Stimulated activated CD4-positive, alpha-beta T cell treated with anti-CD3 and anti-CD28 coated beads, Interleukin-15, amount 100 ng/mL, for 1 hour (primary cell): Measurements from ENCODE around the gene SPIN1.

Source experiments
- DNase-seq, 2 donors: peaks; one replicate each; pipeline ENCODE4 v3.0.0-alpha.2; 2020; ENCODE audit warnings: low read depth in 1 of 2, low spot score in 1 of 2

The SPIN1 gene

GRCh38 chr9:88387552-88388202 lies 567 bp upstream of the SPIN1 start:
- DNase-seq, result peak in 1 of 2 donors; percentile 15

DNA sequence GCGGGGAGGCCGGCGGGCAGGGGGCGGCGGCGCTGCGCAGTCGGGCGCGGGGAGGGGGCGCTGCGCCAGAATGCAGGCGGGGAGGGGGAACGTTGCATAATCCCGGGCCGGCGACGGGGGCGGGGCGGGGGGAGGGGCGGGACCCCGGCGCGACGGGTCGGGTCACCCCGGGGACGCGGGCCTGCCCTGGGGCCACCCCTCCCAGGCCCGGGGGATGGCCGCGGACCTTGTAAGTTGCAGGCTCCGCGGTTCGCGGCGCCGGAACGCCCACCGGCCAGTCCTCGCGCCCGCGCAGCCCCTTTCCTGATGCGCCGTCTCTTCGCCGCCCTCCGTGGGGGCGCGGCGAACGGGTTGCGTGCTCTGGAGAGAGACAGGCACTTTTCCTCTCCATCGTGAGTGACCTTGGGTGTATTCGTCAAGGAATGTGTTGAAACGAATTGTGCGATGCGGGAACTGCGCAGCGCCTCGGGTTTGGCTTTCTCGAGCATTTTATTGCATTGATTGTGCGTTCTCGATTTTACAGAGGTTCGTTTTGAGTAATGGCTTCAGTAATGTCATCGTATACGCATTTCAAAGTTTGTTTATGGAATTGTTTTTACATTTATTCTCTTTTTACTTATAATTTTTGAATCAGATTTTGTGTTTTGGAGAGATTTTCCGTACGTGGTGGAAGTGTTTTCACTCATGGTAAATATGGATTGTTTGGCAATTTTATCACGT lies 802 bp downstream of the SPIN1 start:
- DNase-seq, result peak in 1 of 2 donors; percentile 6

- DNase-seq, result no peak
Observed at GRCh38 chr9:88390371-88390990, 2.2 kb downstream of the SPIN1 start.

GRCh38 chr9:88391236-88391635 lies 3.0 kb downstream of the SPIN1 start:
- no peak for DNase-seq

DNA sequence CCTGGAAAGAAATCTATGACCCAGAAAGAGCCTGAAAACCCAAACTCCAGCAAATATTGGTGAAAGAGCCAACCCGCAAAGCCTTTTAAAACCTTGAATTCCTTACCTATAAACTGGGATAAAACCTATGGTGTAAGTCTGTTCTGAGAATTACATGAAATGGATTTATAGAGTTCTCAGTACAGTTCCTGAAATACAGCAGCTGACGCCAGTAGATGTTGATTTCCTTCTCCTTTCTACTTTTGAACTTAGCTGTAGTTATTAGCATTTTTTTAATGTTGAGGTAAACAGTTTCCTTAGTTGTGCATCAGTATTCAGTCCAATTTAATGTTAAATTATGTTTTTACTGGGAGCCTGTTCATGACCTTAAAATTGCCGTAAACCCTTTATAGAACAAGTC lies 3.7 kb downstream of the SPIN1 start:
- no peak for DNase-seq

DNA sequence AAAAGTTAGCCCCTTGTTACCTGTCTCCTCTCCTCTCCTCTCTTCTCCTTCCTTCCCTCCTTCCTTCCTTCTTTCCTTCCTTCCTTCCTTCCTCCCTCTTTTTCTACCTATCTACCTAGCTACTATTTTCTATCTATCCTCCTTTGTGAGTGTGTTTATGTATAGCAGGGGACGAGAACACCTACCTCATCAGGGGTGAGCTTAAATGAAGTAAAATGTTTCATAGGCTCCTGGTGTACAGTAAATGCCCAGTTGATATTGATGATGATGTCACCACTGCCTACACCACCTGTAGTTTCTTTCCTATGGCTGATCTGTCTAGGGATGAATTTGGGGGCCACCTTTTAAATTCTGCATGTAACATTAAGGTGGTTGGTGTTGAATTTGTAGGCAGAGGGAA lies 4.3 kb downstream of the SPIN1 start:
- DNase-seq, result no peak

DNA sequence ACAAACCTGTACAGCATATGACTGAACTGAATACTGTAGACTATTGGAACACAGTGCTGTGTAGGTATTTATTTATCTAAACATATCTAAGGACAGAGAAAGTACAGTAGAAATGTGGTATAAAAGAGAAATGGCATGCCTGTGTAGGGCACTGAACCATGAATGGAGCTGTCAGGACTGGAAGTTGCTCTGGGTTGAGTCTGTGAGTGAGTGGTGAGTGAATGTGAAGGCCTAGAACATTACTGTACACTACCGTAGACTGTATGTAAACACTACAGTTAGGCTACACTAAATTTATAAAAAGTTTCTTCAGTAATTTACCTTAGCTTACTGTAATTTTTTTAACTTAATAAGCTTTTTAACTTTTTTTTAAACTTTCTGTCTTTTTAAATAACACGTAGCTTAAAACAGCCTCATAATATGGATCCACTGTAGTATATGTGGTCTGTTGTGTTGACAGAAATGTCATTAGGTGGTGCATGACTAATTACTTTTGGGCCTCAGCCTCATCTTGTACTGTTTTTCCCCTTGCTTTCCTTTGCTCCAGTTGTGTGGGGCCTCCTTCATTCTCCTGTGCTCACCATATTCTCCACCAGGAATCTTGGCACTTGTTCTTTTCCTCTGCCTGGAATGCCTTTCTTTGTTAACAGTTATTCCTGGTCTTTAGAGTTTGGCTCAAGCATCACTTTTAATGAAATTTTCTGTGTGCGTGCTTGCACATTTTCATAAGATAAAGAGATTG lies 8.8 kb downstream of the SPIN1 start:
- no peak for DNase-seq

GRCh38 chr9:88398016-88398415 lies 9.8 kb downstream of the SPIN1 start:
- DNase-seq, result no peak

GRCh38 chr9:88399966-88400365 lies 11.7 kb downstream of the SPIN1 start:
- DNase-seq, result no peak

DNA sequence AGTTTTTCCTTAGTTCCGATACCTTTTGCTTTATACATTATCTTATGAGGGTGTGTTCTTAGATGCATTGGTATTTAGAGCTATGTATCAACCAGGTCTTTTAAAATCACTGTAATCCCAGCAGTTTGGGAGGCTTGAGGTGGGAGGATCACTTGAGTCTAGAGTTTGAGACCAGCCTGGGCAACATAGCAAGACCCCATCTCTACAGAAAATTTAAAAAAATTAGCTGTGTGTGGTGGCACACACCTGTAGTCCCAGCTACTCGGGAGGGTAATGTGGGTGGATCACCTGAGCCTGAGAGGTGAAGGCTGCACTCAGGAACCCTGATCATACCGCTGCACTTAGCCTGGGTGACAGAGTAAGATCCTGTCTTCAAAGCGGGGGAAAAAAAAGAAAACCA lies 15.1 kb downstream of the SPIN1 start:
- no peak for DNase-seq

- no peak for DNase-seq
Observed at GRCh38 chr9:88406051-88406450, 17.8 kb downstream of the SPIN1 start.

DNA sequence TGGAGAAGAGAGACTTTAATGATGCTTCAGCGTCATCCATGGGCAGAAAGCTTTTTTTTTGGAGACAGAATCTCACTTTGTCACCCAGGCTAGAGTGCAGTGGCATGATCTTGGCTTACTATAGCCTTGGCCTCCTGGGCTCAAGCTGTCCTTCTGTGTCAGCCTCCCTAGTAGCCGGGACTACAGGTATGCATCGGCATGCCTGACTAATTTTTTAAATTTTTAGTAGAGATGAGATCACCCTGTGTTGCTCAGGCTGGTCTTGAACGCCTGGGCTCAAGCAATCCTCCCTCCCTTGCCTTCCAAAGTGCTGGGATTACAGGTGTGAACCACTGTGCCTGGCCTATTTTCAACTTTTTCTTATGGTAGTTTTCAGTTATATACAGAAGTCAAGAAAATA lies 23.2 kb downstream of the SPIN1 start:
- DNase-seq, result no peak

DNA sequence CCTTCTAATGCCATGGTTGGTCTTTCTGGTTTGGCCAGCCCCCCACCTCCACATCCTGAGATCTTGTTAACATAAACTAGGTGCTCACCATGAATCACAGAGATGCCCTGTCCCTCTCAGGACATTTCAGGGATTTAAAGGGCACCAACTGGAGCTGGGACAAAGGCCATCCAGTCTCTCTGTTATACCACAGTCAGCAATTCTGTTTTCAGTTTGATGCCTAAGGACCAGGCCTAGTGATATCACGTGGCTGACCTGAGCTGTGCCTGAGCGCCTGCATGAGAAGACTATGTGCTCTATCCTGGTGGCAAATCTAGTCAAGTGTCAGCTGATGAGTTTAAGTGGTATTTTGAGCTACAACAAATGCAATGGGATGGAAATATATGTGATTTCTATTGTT lies 26.1 kb downstream of the SPIN1 start:
- no peak for DNase-seq

DNA sequence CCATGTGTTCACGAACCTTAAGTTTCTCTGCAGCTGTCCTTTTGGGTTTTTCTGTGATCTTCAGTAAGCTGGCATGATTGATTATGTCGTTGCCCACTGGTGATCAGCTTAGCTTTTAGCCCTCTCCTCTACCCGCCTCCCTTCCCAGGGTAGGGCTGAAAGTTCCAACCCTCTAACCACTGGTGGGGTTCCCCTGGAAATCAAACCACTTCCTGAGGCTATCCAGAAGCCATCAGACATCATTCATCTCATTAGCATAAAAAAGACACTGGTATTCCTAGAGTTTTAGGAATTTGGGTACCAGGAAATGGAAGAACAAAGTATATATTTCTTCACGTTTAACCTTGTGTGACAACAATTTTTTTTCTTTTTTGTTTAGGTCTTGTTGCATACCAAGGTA lies 29.8 kb downstream of the SPIN1 start:
- DNase-seq, result no peak

GRCh38 chr9:88418715-88419540 lies 30.7 kb downstream of the SPIN1 start:
- DNase-seq, result no peak

DNA sequence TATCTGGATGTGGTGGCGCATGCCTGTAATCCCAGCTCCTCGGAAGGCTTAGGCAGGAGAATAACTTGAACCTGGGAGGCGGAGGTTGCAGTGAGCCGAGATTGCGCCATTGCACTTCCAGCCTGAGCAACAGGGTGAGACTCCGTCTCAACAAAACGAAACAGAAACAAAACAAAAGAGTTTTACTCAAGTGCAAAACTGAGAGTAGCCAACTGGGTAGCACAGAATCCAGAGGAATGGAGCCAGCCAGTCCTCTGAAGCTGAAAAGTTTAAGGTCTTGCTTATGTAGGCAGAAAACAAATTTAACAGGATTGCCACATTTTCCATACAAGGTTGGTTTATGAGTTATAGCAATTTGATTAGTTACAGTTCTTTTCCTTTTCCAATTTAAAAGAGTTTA lies 32.0 kb downstream of the SPIN1 start:
- no peak for DNase-seq

GRCh38 chr9:88421348-88421747 lies 33.1 kb downstream of the SPIN1 start:
- no peak for DNase-seq

GRCh38 chr9:88425538-88425950 lies 37.3 kb downstream of the SPIN1 start:
- DNase-seq, result no peak

DNA sequence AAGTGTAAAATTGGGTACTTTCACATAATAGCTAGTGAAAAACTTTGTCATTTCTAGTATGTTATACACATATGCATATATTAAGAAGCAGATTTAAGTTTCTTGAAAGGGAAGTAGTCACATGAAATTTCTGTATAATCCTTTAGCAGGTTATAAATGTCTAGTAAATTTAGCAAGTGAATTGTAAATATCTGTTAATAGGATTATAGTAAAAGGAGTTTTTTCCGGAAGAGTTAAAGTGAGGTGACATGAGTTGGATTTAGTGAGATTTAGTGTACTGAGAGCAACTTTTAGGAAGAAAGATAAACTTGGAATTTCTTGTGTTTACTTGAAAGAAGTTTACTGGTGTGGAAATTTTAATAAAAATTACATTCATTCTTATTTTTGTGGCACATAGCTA lies 38.4 kb downstream of the SPIN1 start:
- no peak for DNase-seq

DNA sequence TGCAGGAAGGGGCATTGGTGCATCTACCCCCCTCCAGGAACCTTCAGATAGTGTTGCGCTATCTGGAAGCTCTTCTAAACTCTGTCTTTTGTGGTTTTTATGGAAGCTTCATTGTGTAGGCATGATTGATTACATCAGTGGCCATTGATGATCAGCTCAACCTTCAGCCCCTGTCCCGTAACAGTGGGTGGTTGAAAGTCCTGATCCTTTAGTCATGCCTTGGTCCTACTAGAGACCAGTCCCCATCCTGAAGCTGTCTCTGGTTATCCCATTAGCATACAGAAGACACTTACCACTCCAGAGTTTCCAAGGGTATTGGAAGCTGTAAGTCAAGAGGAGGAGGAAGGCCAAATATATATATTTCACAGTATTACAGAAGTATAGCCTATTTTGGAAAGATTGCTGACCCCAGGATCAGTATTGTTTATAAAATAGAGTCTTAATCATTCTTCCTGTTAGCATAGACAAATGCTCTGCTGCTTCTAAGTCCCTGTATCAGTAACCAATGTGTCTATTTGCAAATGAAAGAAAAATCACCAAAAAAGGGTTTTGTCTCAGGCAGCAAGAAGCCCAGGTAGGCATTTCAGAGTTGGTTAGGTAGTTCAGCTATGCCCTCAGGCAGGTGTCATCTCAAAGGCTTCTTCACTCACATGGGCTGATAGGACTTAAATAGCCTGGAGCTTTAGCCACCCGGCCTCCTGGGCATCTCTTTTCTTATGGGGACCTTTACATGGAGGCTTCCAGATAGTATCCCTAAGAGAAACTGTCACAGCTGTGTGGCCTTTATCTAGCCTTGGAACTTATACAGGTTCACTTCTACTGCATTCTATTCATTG lies 41.6 kb downstream of the SPIN1 start:
- no peak for DNase-seq
